Measurements from ENCODE around the gene RGS6.

Gene RGS6

GRCh38 chr14:72451054-72451972 is 519.1 kb downstream of the RGS6 start:
- H3K27ac ChIP-seq: no peak overlapping the region
- no peak for TF ChIP-seq CTCF (IDR thresholded peaks at IDR 0.05)
- H3K27me3 ChIP-seq: peaks cover 28% of the 10 kb centered on the region
- H3K36me3 ChIP-seq: no peaks in the 10 kb centered on the region
- H3K9me3 ChIP-seq: no peaks in the 10 kb centered on the region
- no peaks in the 10 kb centered on the region for H3K4me1 ChIP-seq (ENCODE audit: control insufficient read depth in 1 of 2, insufficient read depth in 1 of 2, low read depth in 1 of 2, low read length in 1 of 2)
- no peak overlapping the region for H3K4me3 ChIP-seq (ENCODE audit: low read depth in 1 of 2, low read length in 1 of 2)

GRCh38 chr14:72452774-72453173 is 520.5 kb downstream of the RGS6 start:
- Histone ChIP-seq H3K9me3 (no peaks in the 10 kb centered on the region), H3K36me3 (no peaks in the 10 kb centered on the region), H3K27ac (no peak overlapping the region), H3K27me3 (peaks cover 28% of the 10 kb centered on the region), H3K4me1 (ENCODE audit: control insufficient read depth in 1 of 2, insufficient read depth in 1 of 2, low read depth in 1 of 2, low read length in 1 of 2) (no peaks in the 10 kb centered on the region), H3K4me3 (ENCODE audit: low read depth in 1 of 2, low read length in 1 of 2) (no peak overlapping the region)
- TF ChIP-seq CTCF (IDR thresholded peaks at IDR 0.05): no peak

GRCh38 chr14:72454388-72455160 is 522.3 kb downstream of the RGS6 start:
- Histone ChIP-seq H3K27ac (no peak overlapping the region), H3K4me1 (ENCODE audit: control insufficient read depth in 1 of 2, insufficient read depth in 1 of 2, low read depth in 1 of 2, low read length in 1 of 2) (no peaks in the 10 kb centered on the region), H3K9me3 (no peaks in the 10 kb centered on the region), H3K4me3 (ENCODE audit: low read depth in 1 of 2, low read length in 1 of 2) (no peak overlapping the region), H3K36me3 (no peaks in the 10 kb centered on the region), H3K27me3 (peaks cover 28% of the 10 kb centered on the region)
- TF ChIP-seq CTCF (IDR thresholded peaks at IDR 0.05): no peak

GRCh38 chr14:72457641-72458040 is 525.4 kb downstream of the RGS6 start:
- Histone ChIP-seq H3K4me3 (ENCODE audit: low read depth in 1 of 2, low read length in 1 of 2) (no peak overlapping the region), H3K9me3 (no peaks in the 10 kb centered on the region), H3K27ac (no peak overlapping the region), H3K4me1 (ENCODE audit: control insufficient read depth in 1 of 2, insufficient read depth in 1 of 2, low read depth in 1 of 2, low read length in 1 of 2) (no peaks in the 10 kb centered on the region), H3K36me3 (no peaks in the 10 kb centered on the region), H3K27me3 (peaks cover 2% of the 10 kb centered on the region)
- no peak for TF ChIP-seq CTCF (IDR thresholded peaks at IDR 0.05)

- H3K9me3 ChIP-seq: no peaks in the 10 kb centered on the region
- H3K36me3 ChIP-seq: no peaks in the 10 kb centered on the region
- no peak overlapping the region for H3K4me3 ChIP-seq (ENCODE audit: low read depth in 1 of 2, low read length in 1 of 2)
- no peak overlapping the region for H3K27ac ChIP-seq
- no peak for TF ChIP-seq CTCF (IDR thresholded peaks at IDR 0.05)
- H3K27me3 ChIP-seq: no peaks in the 10 kb centered on the region
- H3K4me1 ChIP-seq (ENCODE audit: control insufficient read depth in 1 of 2, insufficient read depth in 1 of 2, low read depth in 1 of 2, low read length in 1 of 2): no peaks in the 10 kb centered on the region
Measured at GRCh38 chr14:72462056-72462455, 529.8 kb downstream of the RGS6 start.

Data from neutrophil (primary cell).